GM21576 (cell line): Measurements from ENCODE around the gene C17orf113.

ENCODE experiments used
- ATAC-seq: cut with Tn5 transposase; IDR thresholded peaks from one replicate; pipeline ENCODE4 v1.9.1; 2021; ENCODE audit warnings: mild to moderate bottlenecking, moderate library complexity; ENCODE audit not compliant: unreplicated experiment

C17orf113 gene

GRCh38 chr17:42072323-42073187, 22.2 kb upstream of the C17orf113 start:
- no peak for ATAC-seq

GRCh38 chr17:42071810-42072209, 21.4 kb upstream of the C17orf113 start:
- no peak for ATAC-seq

GRCh38 chr17:42068979-42069378, 18.6 kb upstream of the C17orf113 start:
- no peak for ATAC-seq

- ATAC-seq: no peak
Observed at GRCh38 chr17:42067371-42068091, 17.1 kb upstream of the C17orf113 start.

- ATAC-seq: no peak
Observed at GRCh38 chr17:42065201-42065600, 14.8 kb upstream of the C17orf113 start.

- no peak for ATAC-seq
Observed at GRCh38 chr17:42062681-42063080, 12.3 kb upstream of the C17orf113 start.

GRCh38 chr17:42061646-42062487, 11.5 kb upstream of the C17orf113 start:
- ATAC-seq: no peak

- ATAC-seq: no peak
Observed at GRCh38 chr17:42060231-42060630, 9.8 kb upstream of the C17orf113 start.

GRCh38 chr17:42059815-42060214, 9.4 kb upstream of the C17orf113 start:
- ATAC-seq: no peak

- ATAC-seq: no peak
Observed at GRCh38 chr17:42058063-42058462, 7.7 kb upstream of the C17orf113 start.

GRCh38 chr17:42056635-42057034, 6.2 kb upstream of the C17orf113 start:
- no peak for ATAC-seq

- no peak for ATAC-seq
Observed at GRCh38 chr17:42055496-42055895, 5.1 kb upstream of the C17orf113 start.

GRCh38 chr17:42055027-42055426, 4.6 kb upstream of the C17orf113 start:
- ATAC-seq: no peak

GRCh38 chr17:42053731-42054500, 3.5 kb upstream of the C17orf113 start:
- ATAC-seq: no peak

GRCh38 chr17:42052346-42052877, 2.0 kb upstream of the C17orf113 start:
- no peak for ATAC-seq

- no peak for ATAC-seq
Observed at GRCh38 chr17:42051645-42052044, 1.2 kb upstream of the C17orf113 start.

GRCh38 chr17:42051013-42051400, 606 bp upstream of the C17orf113 start:
- no peak for ATAC-seq

GRCh38 chr17:42049834-42050392, 488 bp downstream of the C17orf113 start:
- no peak for ATAC-seq

- no peak for ATAC-seq
Observed at GRCh38 chr17:42047343-42047742, 3.1 kb downstream of the C17orf113 start.

GRCh38 chr17:42045719-42046118, 4.7 kb downstream of the C17orf113 start:
- no peak for ATAC-seq
